PC-3 (cell line): ENCODE results near the gene BRPF1. TPM values are rescaled to one million over a fixed set of nuclear protein-coding genes. Genes with fewer than 3 reads are reported as not detected.
A peak's percentile ranks its signal among the peaks of the same experiment; 100 is the strongest.

Source experiments
- ATAC-seq: fragments of 200-7000 bp; cut with Tn5 transposase; 2 replicates; pipeline ENCODE4 v1.9.1; 2020; ENCODE audit warnings: mild to moderate bottlenecking, moderate library complexity
- BruUV-seq: library from RNA; stranded (reverse); fragments of 400-500 nt; replicated peaks from 2 replicates; lab custom pipeline; 2021; lab: Mats Ljungman, UMichigan
- CTCF ChIA-PET: fragments of 300-600 bp; sonication (Branson Sonifier 250); formaldehyde crosslinking; loops from one replicate; lab custom pipeline; 2022; ENCODE audit warnings: antibody characterized with exemption; lab: Charles Lee
- POLR2A ChIA-PET: fragments of 300-600 bp; sonication (Branson Sonifier 250); formaldehyde crosslinking; loops from one replicate; lab custom pipeline; 2022; ENCODE audit warnings: antibody characterized with exemption; ENCODE audit not compliant: unreplicated experiment; lab: Charles Lee
- DNase-seq: peaks from one replicate; pipeline ENCODE4 v3.0.0-alpha.2; 2015
- H2AFZ ChIP-seq: fragments of 300-600 bp; sonication (generic); 2 replicates; pipeline ENCODE4 v1.6.0; 2016; ENCODE audit warnings: antibody characterized with exemption, low read length
- H3F3A ChIP-seq: fragments of 300-600 bp; sonication (generic); one replicate; pipeline ENCODE4 v1.6.0; 2017; ENCODE audit warnings: antibody characterized with exemption, low read length, control low read depth, mild to moderate bottlenecking; ENCODE audit not compliant: unreplicated experiment
- H3K27ac ChIP-seq: fragments of 300-600 bp; sonication (generic); 2 replicates; pipeline ENCODE4 v1.5.1; 2016; ENCODE audit warnings: mild to moderate bottlenecking, low read length
- H3K27me3 ChIP-seq: fragments of 300-600 bp; sonication (generic); 2 replicates; pipeline ENCODE4 v1.6.1; 2016; ENCODE audit warnings: low read length, mixed read lengths
- H3K36me3 ChIP-seq: fragments of 300-600 bp; sonication (generic); 2 replicates; pipeline ENCODE4 v1.6.1; 2016; ENCODE audit warnings: low read depth, mixed run types, low read length, mixed read lengths
- H3K4me1 ChIP-seq: fragments of 300-600 bp; sonication (generic); 2 replicates; pipeline ENCODE4 v1.5.1; 2016; ENCODE audit warnings: low read length; ENCODE audit not compliant: insufficient read depth
- H3K4me2 ChIP-seq: fragments of 300-600 bp; sonication (generic); 2 replicates; pipeline ENCODE4 v1.6.0; 2016; ENCODE audit warnings: low read length
- H3K4me3 ChIP-seq: fragments of 300-600 bp; sonication (generic); 2 replicates; pipeline ENCODE4 v1.5.1; 2016; ENCODE audit warnings: mild to moderate bottlenecking, low read length, mixed read lengths
- H3K79me2 ChIP-seq: fragments of 300-600 bp; sonication (generic); 2 replicates; pipeline ENCODE4 v1.6.1; 2017; ENCODE audit warnings: low read length, mixed read lengths
- H3K9ac ChIP-seq: fragments of 300-600 bp; sonication (generic); 2 replicates; pipeline ENCODE4 v1.6.0; 2016; ENCODE audit warnings: mild to moderate bottlenecking, low read length
- H3K9me2 ChIP-seq: fragments of 300-600 bp; sonication (generic); replicated peaks from 2 replicates; pipeline ENCODE4 v1.6.1; 2016; ENCODE audit warnings: mixed run types, low read length, mixed read lengths
- H3K9me3 ChIP-seq: fragments of 300-600 bp; sonication (generic); 2 replicates; pipeline ENCODE4 v1.6.1; 2016; ENCODE audit warnings: low read length, mixed read lengths
- H4K20me1 ChIP-seq: fragments of 300-600 bp; sonication (generic); 2 replicates; pipeline ENCODE4 v1.6.1; 2016; ENCODE audit warnings: low read length, mixed read lengths
- CTCF ChIP-seq: fragments of 300-600 bp; sonication (generic); conservative IDR thresholded peaks from 2 replicates; pipeline ENCODE4 v1.5.1; 2017; ENCODE audit warnings: antibody characterized with exemption, low read depth, mild to moderate bottlenecking, low read length
- EZH2 ChIP-seq: fragments of 300-600 bp; sonication (generic); IDR thresholded peaks from one replicate; pipeline ENCODE4 v1.6.1; 2017; ENCODE audit warnings: antibody characterized with exemption, mild to moderate bottlenecking, low read length; ENCODE audit not compliant: unreplicated experiment
- EZH2phosphoT487 ChIP-seq: fragments of 300-600 bp; sonication (generic); IDR thresholded peaks from 2 replicates; pipeline ENCODE4 v1.6.1; 2018; ENCODE audit warnings: mild to moderate bottlenecking, antibody characterized with exemption, low read length, borderline replicate concordance
- intact Hi-C: fragments of 100-400 bp; cut with micrococcal nuclease; formaldehyde crosslinking; loops from 2 replicates; pipeline ENCODE4 v1.9.0; 2023
- total RNA-seq: library from RNA; depleted of rRNA; stranded (reverse); fragments of >200 nt; gene quantifications from 2 replicates; pipeline ENCODE4 v1.2.3, GENCODE V29; 2014

Gene BRPF1
- total RNA-seq, 1 experiment from 2014 or later, result 27.0 TPM

GRCh38 chr3:9779721-9780457, 48.4 kb downstream of the BRPF1 start:
- Histone ChIP-seq H3K4me3 (no peak overlapping the region), H3F3A (no peaks in the 10 kb centered on the region), H3K9ac (no peak overlapping the region), H3K4me1 (no peaks in the 10 kb centered on the region), H3K79me2 (no peaks in the 10 kb centered on the region), H2AFZ (no peak overlapping the region), H3K9me2 (no peaks in the 10 kb centered on the region), H4K20me1 (no peaks in the 10 kb centered on the region), H3K27me3 (no peaks in the 10 kb centered on the region), H3K4me2 (no peak overlapping the region), H3K27ac (no peak overlapping the region), H3K36me3 (0 out of 2 replicates have a peak, but pooled peaks cover 3% of the 10 kb centered on the region), H3K9me3 (no peaks in the 10 kb centered on the region)
- ATAC-seq, result no peak
- ChIA-PET CTCF (no interaction called here), POLR2A (no interaction called here)
- intact Hi-C loops, result loop anchor here (10.0 kb wide), 1 partner anchor 65 kb away; no protein-coding TSS in a partner anchor
- BruUV-seq, result TSS peak; percentile 55
- TF ChIP-seq EZH2phosphoT487, result no peak
- no peak for TF ChIP-seq CTCF
- no peak for TF ChIP-seq EZH2
- no peak for DNase-seq

GRCh38 chr3:9780458-9780812, 48.9 kb downstream of the BRPF1 start:
- Histone ChIP-seq H3K9me3 (no peaks in the 10 kb centered on the region), H3K4me1 (no peaks in the 10 kb centered on the region), H3F3A (no peaks in the 10 kb centered on the region), H3K79me2 (no peaks in the 10 kb centered on the region), H3K9me2 (no peaks in the 10 kb centered on the region), H3K27ac (no peak overlapping the region), H2AFZ (no peak overlapping the region), H3K4me2 (no peak overlapping the region), H4K20me1 (no peaks in the 10 kb centered on the region), H3K9ac (no peak overlapping the region), H3K4me3 (no peak overlapping the region), H3K27me3 (no peaks in the 10 kb centered on the region), H3K36me3 (0 out of 2 replicates have a peak, but pooled peaks cover 3% of the 10 kb centered on the region)
- ATAC-seq, result no peak
- intact Hi-C loops, result no loop called here
- TF ChIP-seq CTCF (no peak), EZH2phosphoT487 (no peak), EZH2 (no peak)
- ChIA-PET POLR2A (no interaction called here), CTCF (no interaction called here)
- DNase-seq, result no peak
- BruUV-seq, result no TSS peak

GRCh38 chr3:9780910-9781309, 49.4 kb downstream of the BRPF1 start:
- Histone ChIP-seq H3K27ac (no peak overlapping the region), H3K9me2 (no peaks in the 10 kb centered on the region), H2AFZ (no peak overlapping the region), H3K9ac (no peak overlapping the region), H3K27me3 (no peaks in the 10 kb centered on the region), H3K4me3 (no peak overlapping the region), H3K36me3 (0 out of 2 replicates have a peak, but pooled peaks cover 3% of the 10 kb centered on the region), H4K20me1 (no peaks in the 10 kb centered on the region), H3K4me1 (no peaks in the 10 kb centered on the region), H3K79me2 (no peaks in the 10 kb centered on the region), H3K4me2 (no peak overlapping the region), H3F3A (no peaks in the 10 kb centered on the region), H3K9me3 (no peaks in the 10 kb centered on the region)
- TF ChIP-seq CTCF, result no peak
- no peak for TF ChIP-seq EZH2
- no peak for TF ChIP-seq EZH2phosphoT487
- DNase-seq, result no peak
- no TSS peak for BruUV-seq
- intact Hi-C loops, result no loop called here
- ChIA-PET CTCF (no interaction called here), POLR2A (no interaction called here)
- no peak for ATAC-seq
